Prostate gland (tissue), 2 donors: ENCODE data around the gene NES.

ENCODE experiments used
- POLR2A ChIP-seq: fragments of 450-650 bp; IDR thresholded peaks from one replicate; pipeline ENCODE4 v1.6.1; 2016; ENCODE audit warnings: antibody characterized with exemption, mild to moderate bottlenecking
- TF ChIP-seq, protein P1 (sequence below), 4 experiments: fragments of 200-600 bp in 2 of 4; fragments of 450-650 bp in 2 of 4; sonication (generic) in 2 of 4; IDR thresholded peaks; 1 replicate in 3 of 4; 2 replicates in 1 of 4; pipeline ENCODE4 v1.5.1; 2016 to 2019; ENCODE audit warnings: antibody characterized with exemption in 4 of 4, mild to moderate bottlenecking in 2 of 4, moderate library complexity in 2 of 4

DNA sequence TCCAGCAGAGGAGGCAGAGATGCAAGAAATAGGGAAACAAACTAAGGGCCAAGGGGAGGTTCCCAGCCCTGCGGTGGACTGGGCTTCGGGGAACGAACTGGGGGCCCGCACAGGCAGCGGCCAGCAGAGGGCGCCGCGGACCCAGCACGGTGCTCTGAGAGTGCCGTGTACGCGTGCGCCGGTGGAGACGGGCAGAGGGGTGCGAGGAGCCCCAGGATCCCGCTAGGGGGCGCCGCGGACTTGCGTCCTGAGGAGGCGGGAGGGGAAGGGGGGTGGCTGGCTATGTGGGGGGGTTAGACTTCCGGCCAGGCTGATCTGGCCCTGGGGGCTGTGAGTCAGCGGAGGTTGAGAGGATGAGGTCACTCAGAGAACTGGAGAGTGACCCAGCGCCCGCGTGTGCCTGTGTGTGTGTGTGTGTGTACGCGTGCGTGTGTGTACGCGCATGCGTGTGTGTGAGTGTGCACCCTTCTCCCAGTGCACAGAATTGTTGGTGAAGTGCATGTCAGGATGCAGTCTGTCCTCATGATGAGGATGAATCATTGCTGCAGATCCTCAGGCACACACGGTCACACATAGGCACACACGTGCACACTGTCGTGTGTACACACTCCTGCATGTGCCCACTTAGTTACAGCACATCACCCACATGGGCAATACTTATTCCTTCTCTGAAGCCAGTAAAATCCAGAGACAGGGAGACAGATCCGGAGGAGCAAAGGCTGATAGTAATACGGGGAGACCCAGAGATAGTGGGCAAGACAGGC is 17.0 kb downstream of the NES start:
- no peak for TF ChIP-seq POLR2A
- TF ChIP-seq, protein P1, sequence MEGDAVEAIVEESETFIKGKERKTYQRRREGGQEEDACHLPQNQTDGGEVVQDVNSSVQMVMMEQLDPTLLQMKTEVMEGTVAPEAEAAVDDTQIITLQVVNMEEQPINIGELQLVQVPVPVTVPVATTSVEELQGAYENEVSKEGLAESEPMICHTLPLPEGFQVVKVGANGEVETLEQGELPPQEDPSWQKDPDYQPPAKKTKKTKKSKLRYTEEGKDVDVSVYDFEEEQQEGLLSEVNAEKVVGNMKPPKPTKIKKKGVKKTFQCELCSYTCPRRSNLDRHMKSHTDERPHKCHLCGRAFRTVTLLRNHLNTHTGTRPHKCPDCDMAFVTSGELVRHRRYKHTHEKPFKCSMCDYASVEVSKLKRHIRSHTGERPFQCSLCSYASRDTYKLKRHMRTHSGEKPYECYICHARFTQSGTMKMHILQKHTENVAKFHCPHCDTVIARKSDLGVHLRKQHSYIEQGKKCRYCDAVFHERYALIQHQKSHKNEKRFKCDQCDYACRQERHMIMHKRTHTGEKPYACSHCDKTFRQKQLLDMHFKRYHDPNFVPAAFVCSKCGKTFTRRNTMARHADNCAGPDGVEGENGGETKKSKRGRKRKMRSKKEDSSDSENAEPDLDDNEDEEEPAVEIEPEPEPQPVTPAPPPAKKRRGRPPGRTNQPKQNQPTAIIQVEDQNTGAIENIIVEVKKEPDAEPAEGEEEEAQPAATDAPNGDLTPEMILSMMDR (IDR thresholded peaks at IDR 0.05), result peak; percentile 95 to 99 (median 97)
